ENCODE results near the gene DCUN1D3. TPM values are rescaled to one million over a fixed set of nuclear protein-coding genes. Genes with fewer than 3 reads are reported as not detected.

The DCUN1D3 gene
- total and polyA plus RNA-seq, 2 donors (not counting 3 experiments of a cell fraction or from before 2014, with no cell fraction given) = 10.4 to 35.0 TPM

GRCh38 chr16:20933589-20933988 lies 33.4 kb upstream of the DCUN1D3 start:
- no peaks in the 10 kb centered on the region for H3K36me3 ChIP-seq (ENCODE audit: control insufficient read depth in 2 of 2, extremely low read depth in 1 of 2, insufficient read depth in 2 of 2, low read length in 2 of 2)
- H3K9me3 ChIP-seq (replicated peaks; ENCODE audit: control insufficient read depth, insufficient read depth, low read length) = no peaks in the 10 kb centered on the region
- FAIRE-seq (no peak), DNase-seq (ENCODE audit: low read depth, low spot score) (no peak)
- POLR2A ChIA-PET = interaction anchor here (0.6 kb wide), 1 partner anchor 9 kb away, joined by 4 read pairs; no protein-coding TSS in a partner anchor
- no peaks in the 10 kb centered on the region for H3K79me2 ChIP-seq (ENCODE audit: control insufficient read depth, insufficient read depth, low read length)
- H4K20me1 ChIP-seq (replicated peaks; ENCODE audit: control insufficient read depth, extremely low read depth, insufficient read depth, low read length) = no peaks in the 10 kb centered on the region
- H3K27me3 ChIP-seq (ENCODE audit: control insufficient read depth in 2 of 2, insufficient read depth in 2 of 2, low read length in 2 of 2) = no peaks in the 10 kb centered on the region
- CTCF ChIA-PET = interaction anchor here (0.8 kb wide), 2 partner anchors 11 to 83 kb away, joined by 3 to 4 read pairs; no protein-coding TSS in a partner anchor
- H3K9me1 ChIP-seq (replicated peaks; ENCODE audit: control insufficient read depth, extremely low read depth, insufficient read depth, low read length) = no peaks in the 10 kb centered on the region
- BruUV-seq (replicated peaks) = no TSS peak
- no peak overlapping the region for H3K9ac ChIP-seq (replicated peaks; ENCODE audit: extremely low read depth, insufficient read depth, low read length)
- H3K27ac ChIP-seq (ENCODE audit: insufficient read depth, low read depth, low read length) = no peak overlapping the region
- dilution Hi-C loops (cut with MboI; ENCODE audit: extremely low pct_ligation_motif_present, low sequenced_read_pairs) (no loop called here), intact Hi-C loops (cut with micrococcal nuclease) (no loop called here)
- H2AFZ ChIP-seq (ENCODE audit: low read depth, low read length) = no peak overlapping the region
- H3K4me1 ChIP-seq (ENCODE audit: control insufficient read depth, extremely low read depth, insufficient read depth, low read length) = no peaks in the 10 kb centered on the region
- no peak overlapping the region for H3K4me3 ChIP-seq (replicated peaks in 1 of 3; ENCODE audit: insufficient read depth in 1 of 3, low read depth in 1 of 3, low read length in 3 of 3)
- TF ChIP-seq MAX (IDR thresholded peaks at IDR 0.05; ENCODE audit: insufficient read depth, insufficient read length) (no peak), CTCF (IDR thresholded peaks at IDR 0.05; ENCODE audit: extremely low read depth in 1 of 2, insufficient read depth in 1 of 2, low read depth in 1 of 2, low read length in 2 of 2) (no peak), POLR2A (IDR thresholded peaks at IDR 0.05; ENCODE audit: low read depth, low read length) (no peak)
- H3K4me2 ChIP-seq (ENCODE audit: insufficient read depth, low read length) = no peak overlapping the region

GRCh38 chr16:20931066-20931600 lies 31.0 kb upstream of the DCUN1D3 start:
- DNase-seq (ENCODE audit: low read depth, low spot score) = no peak
- no peak overlapping the region for H3K9ac ChIP-seq (replicated peaks; ENCODE audit: extremely low read depth, insufficient read depth, low read length)
- no peaks in the 10 kb centered on the region for H4K20me1 ChIP-seq (replicated peaks; ENCODE audit: control insufficient read depth, extremely low read depth, insufficient read depth, low read length)
- ChIA-PET CTCF (interaction anchor here (1.1 to 2.8 kb wide), 3 partner anchors 28 to 81 kb away, joined by 3 to 8 read pairs (median 3); no protein-coding TSS in a partner anchor), POLR2A (no interaction called here)
- no peak for TF ChIP-seq JUN (IDR thresholded peaks at IDR 0.05; ENCODE audit: borderline replicate concordance, insufficient read depth, insufficient read length, low read depth)
- TF ChIP-seq POLR2A (IDR thresholded peaks at IDR 0.05; ENCODE audit: low read depth, low read length) = no peak
- TF ChIP-seq MAX (IDR thresholded peaks at IDR 0.05; ENCODE audit: insufficient read depth, insufficient read length) = no peak
- H3K9me1 ChIP-seq (replicated peaks; ENCODE audit: control insufficient read depth, extremely low read depth, insufficient read depth, low read length) = no peaks in the 10 kb centered on the region
- H3K4me1 ChIP-seq (ENCODE audit: control insufficient read depth, extremely low read depth, insufficient read depth, low read length) = no peaks in the 10 kb centered on the region
- no peaks in the 10 kb centered on the region for H3K36me3 ChIP-seq (ENCODE audit: control insufficient read depth in 2 of 2, extremely low read depth in 1 of 2, insufficient read depth in 2 of 2, low read length in 2 of 2)
- H3K79me2 ChIP-seq (ENCODE audit: control insufficient read depth, insufficient read depth, low read length) = no peaks in the 10 kb centered on the region
- no peak overlapping the region for H3K4me2 ChIP-seq (ENCODE audit: insufficient read depth, low read length)
- H3K9me3 ChIP-seq (replicated peaks; ENCODE audit: control insufficient read depth, insufficient read depth, low read length) = no peaks in the 10 kb centered on the region
- no peak overlapping the region for H3K4me3 ChIP-seq (replicated peaks in 1 of 3; ENCODE audit: insufficient read depth in 1 of 3, low read depth in 1 of 3, low read length in 3 of 3)
- H3K27me3 ChIP-seq (ENCODE audit: control insufficient read depth in 2 of 2, insufficient read depth in 2 of 2, low read length in 2 of 2) = no peaks in the 10 kb centered on the region
- intact Hi-C loops (cut with micrococcal nuclease) (loop anchor here (1.0 kb wide), 1 partner anchor 23 kb away; no protein-coding TSS in a partner anchor), dilution Hi-C loops (cut with MboI; ENCODE audit: extremely low pct_ligation_motif_present, low sequenced_read_pairs) (no loop called here)
- no peak overlapping the region for H3K27ac ChIP-seq (ENCODE audit: insufficient read depth, low read depth, low read length)
- BruUV-seq (replicated peaks) = no TSS peak
- H2AFZ ChIP-seq (ENCODE audit: low read depth, low read length) = no peak overlapping the region
- FAIRE-seq = no peak

Data from endothelial cell of umbilical vein (primary cell).